Activated B cell treated with CpG ODN at 0.5 μM for 24 hours (primary cell): ENCODE data around the gene STRA6. TPM values are rescaled to one million over a fixed set of nuclear protein-coding genes. Genes with fewer than 3 reads are reported as not detected.

Source experiments
- ATAC-seq: fragments of 200-7000 bp; cut with Tn5 transposase; one replicate; pipeline ENCODE4 v1.10.0; 2021; ENCODE audit warnings: low read depth, mild to moderate bottlenecking, moderate library complexity
- CTCF ChIA-PET: fragments of 350-600 bp; sonication (Branson Sonifier 250); formaldehyde crosslinking; loops from one replicate; lab custom pipeline; 2021; ENCODE audit warnings: antibody characterized with exemption; lab: Charles Lee
- POLR2A ChIA-PET: fragments of 350-600 bp; sonication (Branson Sonifier 250); formaldehyde crosslinking; loops from one replicate; lab custom pipeline; 2021; ENCODE audit warnings: antibody characterized with exemption; lab: Charles Lee
- DNase-seq: peaks from one replicate; pipeline ENCODE4 v3.0.0; 2022
- H3K27ac Mint-ChIP-seq: one replicate; pipeline ENCODE4 v1.8.0; 2020; ENCODE audit warnings: mixed read lengths
- H3K27me3 Mint-ChIP-seq: one replicate; pipeline ENCODE4 v1.8.0; 2021; ENCODE audit warnings: mixed read lengths
- H3K36me3 Mint-ChIP-seq: one replicate; pipeline ENCODE4 v1.8.0; 2021; ENCODE audit warnings: low read depth, mixed read lengths
- H3K4me1 Mint-ChIP-seq: one replicate; pipeline ENCODE4 v1.8.0; 2021; ENCODE audit warnings: mixed read lengths
- H3K4me3 Mint-ChIP-seq: one replicate; pipeline ENCODE4 v1.8.0; 2020; ENCODE audit warnings: mild to moderate bottlenecking, mixed read lengths
- H3K9me3 Mint-ChIP-seq: one replicate; pipeline ENCODE4 v1.8.0; 2020; ENCODE audit warnings: mixed read lengths
- intact Hi-C: fragments of 100-400 bp; cut with micrococcal nuclease; formaldehyde crosslinking; loops from one replicate; pipeline ENCODE4 v1.15.1; 2024
- total RNA-seq: library from RNA; stranded (reverse); gene quantifications from 2 replicates; pipeline ENCODE4 v1.2.3, GENCODE V29; 2022
- TF ChIP-seq, protein P1 (sequence below): fragments of 200-600 bp; IDR thresholded peaks from one replicate; pipeline ENCODE4 v1.8.0; 2022; ENCODE audit warnings: antibody characterized with exemption, mild to moderate bottlenecking

Gene STRA6
- total RNA-seq, 1 donor from 2014 or later = not detected

DNA sequence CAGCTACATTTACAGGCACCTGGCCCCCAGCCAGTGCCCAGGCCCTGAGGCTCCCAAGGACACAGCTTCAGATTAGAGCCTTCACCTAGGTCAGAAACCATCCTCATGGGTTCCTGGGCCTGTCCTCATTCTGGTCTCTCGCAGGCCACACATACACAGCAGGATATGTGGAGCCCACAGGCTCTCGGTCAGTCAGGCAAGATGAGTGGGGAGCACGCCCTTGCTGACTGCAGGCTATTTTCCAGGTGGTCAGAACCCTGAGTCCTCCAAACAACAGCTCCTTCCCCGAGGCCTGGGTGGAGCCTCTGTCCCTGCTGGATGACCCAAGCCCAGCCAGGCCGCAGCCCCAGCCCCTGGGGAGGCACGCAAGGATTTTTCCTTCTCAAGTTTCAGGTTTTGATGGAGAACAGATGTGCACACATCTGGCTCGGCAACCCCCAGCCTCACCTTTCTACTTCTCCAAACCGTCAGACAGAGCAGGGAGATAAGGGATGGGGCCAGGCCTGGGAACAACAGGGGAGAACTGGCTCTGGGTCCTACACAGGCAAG, 1.6 kb downstream of the STRA6 start:
- intact Hi-C loops = no loop called here
- ChIA-PET CTCF (no interaction called here), POLR2A (no interaction called here)
- Mint-ChIP-seq H3K4me1 (no peaks in the 10 kb centered on the region), H3K27ac (no peak overlapping the region), H3K27me3 (peaks cover 17% of the 10 kb centered on the region), H3K9me3 (no peaks in the 10 kb centered on the region), H3K36me3 (no peaks in the 10 kb centered on the region), H3K4me3 (no peak overlapping the region)
- TF ChIP-seq, protein P1, sequence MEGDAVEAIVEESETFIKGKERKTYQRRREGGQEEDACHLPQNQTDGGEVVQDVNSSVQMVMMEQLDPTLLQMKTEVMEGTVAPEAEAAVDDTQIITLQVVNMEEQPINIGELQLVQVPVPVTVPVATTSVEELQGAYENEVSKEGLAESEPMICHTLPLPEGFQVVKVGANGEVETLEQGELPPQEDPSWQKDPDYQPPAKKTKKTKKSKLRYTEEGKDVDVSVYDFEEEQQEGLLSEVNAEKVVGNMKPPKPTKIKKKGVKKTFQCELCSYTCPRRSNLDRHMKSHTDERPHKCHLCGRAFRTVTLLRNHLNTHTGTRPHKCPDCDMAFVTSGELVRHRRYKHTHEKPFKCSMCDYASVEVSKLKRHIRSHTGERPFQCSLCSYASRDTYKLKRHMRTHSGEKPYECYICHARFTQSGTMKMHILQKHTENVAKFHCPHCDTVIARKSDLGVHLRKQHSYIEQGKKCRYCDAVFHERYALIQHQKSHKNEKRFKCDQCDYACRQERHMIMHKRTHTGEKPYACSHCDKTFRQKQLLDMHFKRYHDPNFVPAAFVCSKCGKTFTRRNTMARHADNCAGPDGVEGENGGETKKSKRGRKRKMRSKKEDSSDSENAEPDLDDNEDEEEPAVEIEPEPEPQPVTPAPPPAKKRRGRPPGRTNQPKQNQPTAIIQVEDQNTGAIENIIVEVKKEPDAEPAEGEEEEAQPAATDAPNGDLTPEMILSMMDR = no peak
- DNase-seq (no peak), ATAC-seq (no peak)

DNA sequence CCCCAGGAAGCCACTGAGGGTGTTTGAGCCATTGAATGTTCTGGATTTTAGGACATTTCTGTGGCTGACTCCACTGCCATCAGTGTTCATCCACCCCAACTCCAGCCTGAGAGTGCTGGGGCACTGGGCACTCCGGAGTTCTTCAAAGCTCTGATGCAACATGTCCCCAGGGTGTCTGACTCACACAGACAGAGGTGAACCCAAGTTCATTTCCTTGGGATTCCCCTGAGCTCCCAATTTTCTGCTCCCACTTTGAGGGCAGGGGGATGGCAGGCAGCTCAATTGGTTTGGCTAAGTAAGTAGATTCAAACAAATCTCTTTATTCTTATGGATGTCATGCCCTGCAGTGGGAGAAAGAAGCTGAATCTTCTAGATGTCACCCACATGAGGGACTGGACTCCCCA, 2.2 kb downstream of the STRA6 start:
- ChIA-PET CTCF (no interaction called here), POLR2A (no interaction called here)
- no peak overlapping the region for H3K27ac Mint-ChIP-seq

DNA sequence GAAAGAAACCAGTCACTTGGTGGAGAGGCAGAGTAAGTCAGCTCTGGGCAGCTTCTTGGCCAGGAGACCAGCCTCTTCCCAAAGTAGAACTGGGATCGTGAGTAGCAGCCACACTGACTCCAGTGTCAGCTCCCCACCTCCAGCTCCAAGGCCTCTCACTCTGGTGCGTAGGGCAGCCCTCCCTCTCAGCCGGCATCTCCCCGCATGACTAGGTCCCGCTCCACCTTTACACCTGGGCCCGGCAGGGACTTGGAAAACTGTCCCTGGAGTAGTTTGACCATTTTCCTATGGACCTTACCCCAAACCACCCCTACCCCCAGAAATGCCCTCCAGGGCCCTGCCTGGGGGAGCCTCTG, 3.3 kb downstream of the STRA6 start:
- Mint-ChIP-seq H3K27ac (no peak overlapping the region), H3K4me3 (no peak overlapping the region), H3K9me3 (no peaks in the 10 kb centered on the region), H3K27me3 (peaks cover 11% of the 10 kb centered on the region), H3K36me3 (no peaks in the 10 kb centered on the region), H3K4me1 (no peaks in the 10 kb centered on the region)
- intact Hi-C loops = no loop called here
- TF ChIP-seq, protein P1 = no peak
- ChIA-PET POLR2A (interaction anchor here (0.6 kb wide), 1 partner anchor 17 kb away, joined by 5 read pairs; no protein-coding TSS in a partner anchor), CTCF (no interaction called here)
- no peak for DNase-seq
- ATAC-seq = no peak

More for the DNA sequence above, 2.2 kb downstream of the STRA6 start:
- no peaks in the 10 kb centered on the region for H3K9me3 Mint-ChIP-seq
- H3K4me3 Mint-ChIP-seq = no peak overlapping the region
- TF ChIP-seq, protein P1 = no peak
- ATAC-seq (no peak), DNase-seq (no peak)
- no peaks in the 10 kb centered on the region for H3K36me3 Mint-ChIP-seq
- intact Hi-C loops = no loop called here
- H3K27me3 Mint-ChIP-seq = peaks cover 17% of the 10 kb centered on the region
- H3K4me1 Mint-ChIP-seq = no peaks in the 10 kb centered on the region

- Mint-ChIP-seq H3K4me1 (no peaks in the 10 kb centered on the region), H3K36me3 (no peaks in the 10 kb centered on the region), H3K9me3 (no peaks in the 10 kb centered on the region), H3K27ac (no peak overlapping the region), H3K27me3 (peaks cover 6% of the 10 kb centered on the region), H3K4me3 (no peak overlapping the region)
- intact Hi-C loops = no loop called here
- DNase-seq (no peak), ATAC-seq (no peak)
- TF ChIP-seq, protein P1 = no peak
- ChIA-PET CTCF (no interaction called here), POLR2A (no interaction called here)
Measured at GRCh38 chr15:74197176-74197965, 5.2 kb downstream of the STRA6 start.

DNA sequence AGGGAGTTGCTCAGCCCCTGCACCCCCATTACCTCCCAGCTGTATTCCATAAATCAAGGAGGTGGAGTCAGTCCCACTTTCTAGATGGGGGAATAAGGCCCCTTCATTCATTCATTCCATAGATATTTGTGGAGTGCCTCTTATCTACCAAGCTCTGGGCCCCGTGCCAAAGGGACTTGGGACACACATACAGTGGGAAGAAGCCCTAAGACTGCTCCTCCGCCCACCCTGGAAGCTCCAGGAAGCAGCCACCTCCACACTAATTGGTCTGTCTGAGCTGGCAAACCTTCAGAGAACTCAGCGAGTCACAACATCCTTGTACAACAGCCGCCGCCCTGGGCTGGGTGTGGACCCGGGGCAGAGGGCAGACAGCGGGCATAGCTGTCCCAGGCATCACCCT, 6.4 kb downstream of the STRA6 start:
- no peak overlapping the region for H3K27ac Mint-ChIP-seq
- ATAC-seq = no peak
- no peak overlapping the region for H3K4me3 Mint-ChIP-seq
- intact Hi-C loops = no loop called here
- no peaks in the 10 kb centered on the region for H3K4me1 Mint-ChIP-seq
- no peak for DNase-seq
- H3K9me3 Mint-ChIP-seq = no peaks in the 10 kb centered on the region
- TF ChIP-seq, protein P1 = no peak
- POLR2A ChIA-PET = no interaction called here
- no peaks in the 10 kb centered on the region for H3K36me3 Mint-ChIP-seq
- CTCF ChIA-PET = no interaction called here
- peaks cover 4% of the 10 kb centered on the region for H3K27me3 Mint-ChIP-seq
